KMS-11 (cell line): Measurements from ENCODE around the gene USP51.
"Not testable (repeated sequence)": the region's sequence is repeated elsewhere in the genome, so short reads cannot be mapped to it uniquely, and the experiment has no call there.

Experiments
- H2AFZ ChIP-seq: fragments of 200-600 bp; sonication (generic); 2 replicates; pipeline ENCODE4 v1.6.1; 2016; ENCODE audit warnings: antibody characterized with exemption, mixed run types, low read depth
- H3K27ac ChIP-seq: fragments of 200-600 bp; sonication (generic); 2 replicates; pipeline ENCODE4 v1.6.1; 2016; ENCODE audit warnings: mild to moderate bottlenecking, mixed run types
- H3K27me3 ChIP-seq: fragments of 200-600 bp; sonication (generic); 2 replicates; pipeline ENCODE4 v1.6.1; 2017; ENCODE audit warnings: mild to moderate bottlenecking, low read depth, mixed run types, moderate library complexity; ENCODE audit not compliant: insufficient read depth
- H3K36me3 ChIP-seq: fragments of 200-600 bp; sonication (generic); 2 replicates; pipeline ENCODE4 v1.6.1; 2017; ENCODE audit warnings: mild to moderate bottlenecking, mixed run types; ENCODE audit not compliant: insufficient read depth
- H3K4me1 ChIP-seq: fragments of 200-600 bp; sonication (generic); 2 replicates; pipeline ENCODE4 v1.6.1; 2016; ENCODE audit warnings: mild to moderate bottlenecking, low read depth, mixed run types; ENCODE audit not compliant: poor library complexity, severe bottlenecking
- H3K4me2 ChIP-seq: fragments of 200-600 bp; sonication (generic); 2 replicates; pipeline ENCODE4 v1.7.0; 2016; ENCODE audit warnings: mild to moderate bottlenecking, mixed run types
- H3K4me3 ChIP-seq: fragments of 200-600 bp; sonication (generic); IDR thresholded peaks from 2 replicates; pipeline ENCODE4 v1.6.1; 2017; ENCODE audit warnings: low read depth, low read length, mixed read lengths; ENCODE audit not compliant: insufficient read depth
- H3K79me2 ChIP-seq: fragments of 200-600 bp; sonication (generic); 2 replicates; pipeline ENCODE4 v1.6.1; 2016; ENCODE audit warnings: low read depth, mixed run types; ENCODE audit not compliant: insufficient read depth
- H3K9ac ChIP-seq: fragments of 200-600 bp; sonication (generic); 2 replicates; pipeline ENCODE4 v1.6.1; 2016; ENCODE audit warnings: mild to moderate bottlenecking, mixed run types
- H4K20me1 ChIP-seq: fragments of 200-600 bp; sonication (generic); 2 replicates; pipeline ENCODE4 v1.6.1; 2016; ENCODE audit warnings: mild to moderate bottlenecking, mixed run types; ENCODE audit not compliant: insufficient read depth
- TF ChIP-seq, protein P1 (sequence below): fragments of 200-600 bp; sonication (generic); conservative IDR thresholded peaks from 2 replicates; pipeline ENCODE4 v1.6.1; 2017; ENCODE audit warnings: low read depth, mild to moderate bottlenecking, antibody characterized with exemption, low read length, moderate library complexity, mixed read lengths

Gene USP51

DNA sequence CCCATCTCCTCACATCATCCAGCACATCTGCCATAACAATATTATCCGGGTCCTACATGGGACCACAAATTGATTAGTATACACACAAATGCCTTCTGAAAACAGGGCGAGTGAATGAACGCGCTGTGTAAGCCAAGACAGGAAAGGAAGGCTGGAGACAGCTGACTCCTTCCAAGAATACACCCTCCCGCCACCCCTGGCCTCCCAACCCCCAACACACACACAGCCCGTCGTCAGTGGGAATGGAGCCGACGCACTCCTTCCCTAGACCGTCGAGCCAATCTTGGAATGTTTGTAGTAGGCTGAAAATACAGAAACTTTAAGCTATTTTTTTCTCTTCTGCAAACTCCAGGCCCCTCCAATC lies 38.0 kb downstream of the USP51 start:
- Histone ChIP-seq H4K20me1 (no peaks in the 10 kb centered on the region), H3K79me2 (peaks cover 14% of the 10 kb centered on the region; the same call in 1 of the 2 replicates), H3K27ac (no peak overlapping the region), H3K4me1 (no peaks in the 10 kb centered on the region), H2AFZ (peak overlapping the region; percentile 54; the same call in 1 of the 2 replicates), H3K27me3 (no peaks in the 10 kb centered on the region), H3K4me2 (peak overlapping the region; percentile 37; the same call in 1 of the 2 replicates), H3K9ac (peak overlapping the region; percentile 63; the same call in 1 of the 2 replicates), H3K4me3 (no peak overlapping the region), H3K36me3 (no peaks in the 10 kb centered on the region)
- TF ChIP-seq, protein P1, sequence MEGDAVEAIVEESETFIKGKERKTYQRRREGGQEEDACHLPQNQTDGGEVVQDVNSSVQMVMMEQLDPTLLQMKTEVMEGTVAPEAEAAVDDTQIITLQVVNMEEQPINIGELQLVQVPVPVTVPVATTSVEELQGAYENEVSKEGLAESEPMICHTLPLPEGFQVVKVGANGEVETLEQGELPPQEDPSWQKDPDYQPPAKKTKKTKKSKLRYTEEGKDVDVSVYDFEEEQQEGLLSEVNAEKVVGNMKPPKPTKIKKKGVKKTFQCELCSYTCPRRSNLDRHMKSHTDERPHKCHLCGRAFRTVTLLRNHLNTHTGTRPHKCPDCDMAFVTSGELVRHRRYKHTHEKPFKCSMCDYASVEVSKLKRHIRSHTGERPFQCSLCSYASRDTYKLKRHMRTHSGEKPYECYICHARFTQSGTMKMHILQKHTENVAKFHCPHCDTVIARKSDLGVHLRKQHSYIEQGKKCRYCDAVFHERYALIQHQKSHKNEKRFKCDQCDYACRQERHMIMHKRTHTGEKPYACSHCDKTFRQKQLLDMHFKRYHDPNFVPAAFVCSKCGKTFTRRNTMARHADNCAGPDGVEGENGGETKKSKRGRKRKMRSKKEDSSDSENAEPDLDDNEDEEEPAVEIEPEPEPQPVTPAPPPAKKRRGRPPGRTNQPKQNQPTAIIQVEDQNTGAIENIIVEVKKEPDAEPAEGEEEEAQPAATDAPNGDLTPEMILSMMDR = no peak

DNA sequence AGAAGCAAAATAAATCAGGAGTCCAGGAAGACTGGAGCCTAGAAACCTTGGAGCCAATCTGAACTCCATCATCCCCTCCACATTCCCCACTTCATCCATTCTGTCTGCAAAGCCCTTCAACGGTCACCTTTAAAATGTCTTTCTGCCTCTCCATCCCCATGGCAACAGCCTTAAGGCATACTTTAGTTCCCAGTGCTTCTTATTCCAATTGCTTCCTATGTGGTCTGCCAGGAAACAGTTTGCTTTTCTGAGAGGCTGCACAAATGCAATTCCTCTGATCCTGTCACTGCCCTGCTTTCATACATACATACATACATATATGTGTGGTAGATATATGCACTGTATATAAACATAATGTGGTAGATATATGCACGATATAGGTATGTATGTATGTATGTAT lies 38.5 kb downstream of the USP51 start:
- peak overlapping the region; percentile 37; the same call in 1 of the 2 replicates for H3K4me2 ChIP-seq
- no peaks in the 10 kb centered on the region for H3K36me3 ChIP-seq
- H3K27me3 ChIP-seq = no peaks in the 10 kb centered on the region
- no peaks in the 10 kb centered on the region for H3K4me1 ChIP-seq
- peaks cover 14% of the 10 kb centered on the region; the same call in 1 of the 2 replicates for H3K79me2 ChIP-seq
- H3K27ac ChIP-seq = no peak overlapping the region
- TF ChIP-seq, protein P1 = no peak
- H4K20me1 ChIP-seq = no peaks in the 10 kb centered on the region
- H2AFZ ChIP-seq = peak overlapping the region; percentile 54; the same call in 1 of the 2 replicates
- no peak overlapping the region; the same call in 1 of the 2 replicates for H3K9ac ChIP-seq
- H3K4me3 ChIP-seq = no peak overlapping the region

DNA sequence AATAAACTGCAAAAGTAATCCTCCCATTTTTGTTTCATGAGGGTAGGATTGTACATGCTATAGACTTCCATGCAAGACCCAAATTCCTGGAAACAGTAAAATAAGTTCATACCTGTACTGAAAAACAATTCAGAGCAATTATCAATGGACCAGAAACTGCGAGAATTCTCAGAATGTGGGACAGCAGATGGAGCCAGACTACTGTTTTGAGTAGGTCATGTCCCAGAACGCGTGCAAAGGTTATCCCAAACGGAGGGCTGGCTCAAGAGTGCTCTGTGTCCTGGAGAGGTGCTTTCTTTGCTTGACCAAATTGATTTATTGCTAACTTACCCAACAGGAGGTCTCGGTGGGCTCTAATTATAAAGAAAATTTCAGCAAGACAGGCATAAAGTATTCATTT lies 39.4 kb downstream of the USP51 start:
- H3K4me2 ChIP-seq = no peak overlapping the region
- H3K27ac ChIP-seq = no peak overlapping the region
- H4K20me1 ChIP-seq = no peaks in the 10 kb centered on the region
- TF ChIP-seq, protein P1 = no peak; the same call in 1 of the 2 replicates
- no peaks in the 10 kb centered on the region for H3K4me1 ChIP-seq
- H3K9ac ChIP-seq = no peak overlapping the region
- no peak overlapping the region for H2AFZ ChIP-seq
- H3K79me2 ChIP-seq = peaks cover 14% of the 10 kb centered on the region; the same call in 1 of the 2 replicates
- no peak overlapping the region for H3K4me3 ChIP-seq
- no peaks in the 10 kb centered on the region for H3K27me3 ChIP-seq
- no peaks in the 10 kb centered on the region for H3K36me3 ChIP-seq

DNA sequence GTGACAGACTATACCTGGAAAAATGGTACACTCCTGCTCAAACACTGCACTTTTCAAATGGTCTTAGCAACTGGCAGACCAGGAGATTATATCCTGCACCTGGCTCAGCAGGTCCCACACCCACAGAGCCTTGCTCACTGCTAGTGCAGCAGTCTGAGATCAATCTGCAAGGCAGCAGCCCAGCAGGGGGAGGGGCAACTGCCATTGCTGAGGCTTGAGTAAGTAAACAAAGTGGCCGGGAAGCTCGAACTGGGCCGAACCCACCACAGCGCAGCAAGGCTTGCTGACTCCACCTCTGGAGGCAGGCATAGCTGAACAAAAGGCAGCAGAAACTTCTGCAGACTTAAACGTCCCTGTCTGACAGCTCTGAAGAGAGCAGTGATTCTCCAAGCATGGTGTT lies 46.2 kb downstream of the USP51 start:
- not testable (repeated sequence) for H4K20me1 ChIP-seq, H3K9ac ChIP-seq, H3K79me2 ChIP-seq, H3K27me3 ChIP-seq, H3K4me1 ChIP-seq, H3K36me3 ChIP-seq, H3K27ac ChIP-seq, H3K4me3 ChIP-seq, H2AFZ ChIP-seq, H3K4me2 ChIP-seq
